Measurements from ENCODE around the gene KRT82. TPM values are rescaled to one million over a fixed set of nuclear protein-coding genes. Genes with fewer than 3 reads are reported as not detected.

The KRT82 gene
- total RNA-seq, 4 donors from 2014 or later, result not detected

- TF ChIP-seq CTCF (IDR thresholded peaks at IDR 0.05), result no peak
- TF ChIP-seq POLR2A (IDR thresholded peaks at IDR 0.05), result no peak
- intact Hi-C loops (cut with DNase I), result no loop called here
- WGBS, 2 donors, result 51 to 52% methylated on average over 5 of the region's 5 CpGs
- no peaks in the 10 kb centered on the region for H3K27me3 ChIP-seq
- no peak overlapping the region for H3K4me3 ChIP-seq (replicated peaks in 1 of 3)
- H3K9me3 ChIP-seq, result no peaks in the 10 kb centered on the region
- H3K36me3 ChIP-seq, result no peaks in the 10 kb centered on the region
- no peak overlapping the region for H3K27ac ChIP-seq
- DNase-seq, result no peak
- H3K4me1 ChIP-seq, result peaks cover 42 to 45% of the 10 kb centered on the region in 2 donors
These were observed 51.9 kb downstream of the KRT82 start for GRCh38 chr12:52354200-52354599.

GRCh38 chr12:52353766-52354165, 52.4 kb downstream of the KRT82 start:
- no peak for DNase-seq
- no peaks in the 10 kb centered on the region for H3K9me3 ChIP-seq

GRCh38 chr12:52352951-52353350, 53.2 kb downstream of the KRT82 start:
- Histone ChIP-seq H3K27ac (peak overlapping the region; percentile 70 to 95 (median 93)), H3K4me3 (replicated peaks in 1 of 3) (no peak overlapping the region), H3K36me3 (no peaks in the 10 kb centered on the region), H3K27me3 (no peaks in the 10 kb centered on the region), H3K4me1 (peaks cover 47 to 53% of the 10 kb centered on the region in 2 donors), H3K9me3 (no peaks in the 10 kb centered on the region)
- no peak for DNase-seq
- TF ChIP-seq POLR2A (IDR thresholded peaks at IDR 0.05), result no peak
- no peak for TF ChIP-seq CTCF (IDR thresholded peaks at IDR 0.05)
- intact Hi-C loops (cut with DNase I), result no loop called here
- 81 to 100% methylated on average over 2 of the region's 2 CpGs for WGBS, 2 donors

More at GRCh38 chr12:52353766-52354165, 52.4 kb downstream of the KRT82 start:
- Histone ChIP-seq H3K27ac (peak overlapping the region in 2 of 3 donors; percentile 93 to 95), H3K4me3 (replicated peaks in 1 of 3) (no peak overlapping the region), H3K36me3 (no peaks in the 10 kb centered on the region), H3K4me1 (peaks cover 42 to 48% of the 10 kb centered on the region in 2 donors), H3K27me3 (no peaks in the 10 kb centered on the region)
- TF ChIP-seq CTCF (IDR thresholded peaks at IDR 0.05) (no peak), POLR2A (IDR thresholded peaks at IDR 0.05) (no peak)
- 56 to 61% methylated on average over 3 of the region's 3 CpGs for WGBS, 2 donors
- intact Hi-C loops (cut with DNase I), result no loop called here

- no peaks in the 10 kb centered on the region for H3K27me3 ChIP-seq
- peak overlapping the region; percentile 70 to 95 (median 93) for H3K27ac ChIP-seq
- H3K4me1 ChIP-seq, result peaks cover 53 to 61% of the 10 kb centered on the region in 2 donors
- no peaks in the 10 kb centered on the region for H3K9me3 ChIP-seq
- H3K4me3 ChIP-seq (replicated peaks in 1 of 3), result no peak overlapping the region
- DNase-seq, result peak; percentile 90 to 92
- TF ChIP-seq POLR2A (IDR thresholded peaks at IDR 0.05) (peak in 1 of 2 donors; percentile 29), CTCF (IDR thresholded peaks at IDR 0.05) (no peak)
- WGBS, 2 donors, result 20 to 24% methylated on average over 9 of the region's 9 CpGs
- intact Hi-C loops (cut with DNase I), result no loop called here
- H3K36me3 ChIP-seq, result no peaks in the 10 kb centered on the region
These were observed 54.7 kb downstream of the KRT82 start for GRCh38 chr12:52351196-52352059.

- intact Hi-C loops (cut with DNase I), result no loop called here
- Histone ChIP-seq H3K9me3 (no peaks in the 10 kb centered on the region), H3K4me1 (peaks cover 59 to 68% of the 10 kb centered on the region in 2 donors), H3K27me3 (no peaks in the 10 kb centered on the region), H3K36me3 (no peaks in the 10 kb centered on the region), H3K27ac (peak overlapping the region; percentile 66 to 95 (median 93)), H3K4me3 (replicated peaks in 1 of 3) (no peak overlapping the region)
- 93 to 97% methylated on average over 5 of the region's 5 CpGs for WGBS, 2 donors
- no peak for TF ChIP-seq CTCF (IDR thresholded peaks at IDR 0.05)
- no peak for TF ChIP-seq POLR2A (IDR thresholded peaks at IDR 0.05)
- no peak for DNase-seq
These were observed 55.3 kb downstream of the KRT82 start for GRCh38 chr12:52350786-52351185.

All from thyroid gland (tissue), 4 donors.